Ovary (tissue), 9 donors: ENCODE data around the gene PSD4. TPM values are rescaled to one million over a fixed set of nuclear protein-coding genes. Genes with fewer than 3 reads are reported as not detected.

Source experiments
- DNase-seq, 5 donors: peaks; one replicate each; pipeline ENCODE4 v3.0.0-alpha.2; 2019 to 2020
- H3K27ac ChIP-seq, 2 donors: fragments of 200-600 bp; one replicate each; pipeline versions ENCODE4 v1.5.1 to v1.8.0; 2019 to 2022
- H3K27me3 ChIP-seq: fragments of 200-600 bp; one replicate; pipeline ENCODE4 v1.8.0; 2022
- H3K36me3 ChIP-seq: fragments of 200-600 bp; sonication (generic); one replicate; pipeline ENCODE4 v1.5.1; 2019
- H3K4me1 ChIP-seq: one replicate; pipeline ENCODE4 v1.8.1; 2013; ENCODE audit warnings: mild to moderate bottlenecking, moderate library complexity; ENCODE audit not compliant: insufficient read depth
- H3K4me3 ChIP-seq: fragments of 200-600 bp; sonication (generic); one replicate; pipeline ENCODE4 v1.5.1; 2017
- H3K9me3 ChIP-seq, 2 donors: fragments of 200-600 bp in 1 of 2; sonication (generic) in 1 of 2; one replicate each; pipeline versions ENCODE4 v1.5.1 to v1.8.1; 2013 to 2019; ENCODE audit warnings: mild to moderate bottlenecking in 1 of 2, moderate library complexity in 1 of 2
- EP300 ChIP-seq: sonication (generic); formaldehyde crosslinking; IDR thresholded peaks from one replicate; pipeline ENCODE4 v1.6.1; 2017; ENCODE audit warnings: antibody characterized with exemption
- POLR2A ChIP-seq: fragments of 450-650 bp; IDR thresholded peaks from one replicate; pipeline ENCODE4 v1.6.1; 2017; ENCODE audit warnings: antibody characterized with exemption, mild to moderate bottlenecking, moderate library complexity
- whole genome bisulfite sequencing, 3 donors: extraction: QIAGEN DNeasy Blood & Tissue Kit in 1 of 3; methylation state at CpG; one replicate each; pipeline versions ENCODE4 v1.1.5 to v1.1.7; 2013 to 2017; 5-methylcytosine and 5-hydroxymethylcytosine counted together
- intact Hi-C, 4 donors: fragments of 100-400 bp; cut with DNase I; formaldehyde crosslinking; loops; one replicate each; pipeline versions ENCODE4 v1.11.0 to v1.15.1; 2022 to 2023
- polyA plus RNA-seq, 2 donors: library from polyadenylated mRNA; stranded (reverse); fragments of 200-250 nt in 1 of 2; fragments of 350-450 nt in 1 of 2; fragmentation: Illumina TruSeq in 1 of 2; extraction: RNeasy Lipid Tissue Mini Kit (QIAGEN cat#74804) in 1 of 2; gene quantifications; one replicate each; pipeline ENCODE4 v1.2.3, GENCODE V29; 2013 to 2014
- total RNA-seq, 7 donors: library from RNA; depleted of rRNA in 2 of 7; stranded (reverse); fragments of >200 nt in 2 of 7; fragmentation: NEBNext Ultra II Directional in 3 of 7; extraction: Animal tissue kit (Norgen Biotek cat#: 25700) in 3 of 7; gene quantifications; one replicate each; pipeline versions ENCODE4 v1.1.0 to v1.2.4, GENCODE V29; 2016 to 2023
- TF ChIP-seq, protein P1 (sequence below), 3 donors: fragments of 450-650 bp in 2 of 3; fragments of 200-600 bp in 1 of 3; IDR thresholded peaks; one replicate each; pipeline versions ENCODE4 v1.5.1 to v1.8.0; 2016 to 2022; ENCODE audit warnings: antibody characterized with exemption in 3 of 3, mild to moderate bottlenecking in 1 of 3
- donor health status: DM: no; HTN: no; CAD: no; lungs with moderate emphysema.
- donor health status: DM: no; HTN: no; CAD: no.
- donor health status: Bipolar disorder and iron deficiency.
- donor health status: DM: yes; HTN: yes; CAD: no.
- donor health status: DM: no; HTN: no; CAD: no.
- donor health status: DM: yes; HTN: yes; CAD: no.

The PSD4 gene
- total and polyA plus RNA-seq, 9 donors = 1.2 to 14.1 (median 3.4) TPM

DNA sequence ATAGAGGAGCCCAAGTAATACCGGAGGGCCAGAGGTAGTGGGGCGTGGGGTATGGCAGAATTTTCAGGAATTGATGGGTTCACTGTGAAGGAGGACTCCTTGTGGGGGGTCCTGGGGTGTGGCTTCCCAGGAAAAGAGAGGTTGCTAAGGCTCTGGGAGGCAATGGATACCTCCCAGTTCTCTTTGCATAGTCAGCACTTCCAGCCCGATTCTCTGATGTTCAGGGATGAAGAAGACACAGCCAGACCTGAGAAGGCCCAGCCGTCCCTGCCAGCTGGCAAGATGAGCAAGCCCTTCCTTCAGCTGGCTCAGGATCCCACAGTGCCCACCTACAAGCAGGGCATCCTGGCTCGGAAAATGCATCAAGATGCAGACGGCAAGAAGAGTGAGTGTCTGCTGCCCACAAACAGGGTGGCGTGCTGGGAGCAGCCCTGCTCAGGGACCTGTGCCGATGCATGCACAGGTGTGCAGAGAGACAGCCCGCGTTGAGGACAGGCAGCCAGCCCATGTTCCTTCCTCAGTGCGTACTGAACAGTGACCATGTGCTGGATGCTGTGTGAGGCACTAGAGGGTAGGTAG is 22.2 kb downstream of the PSD4 start:
- WGBS, 3 donors = 88 to 90% (median 89%) methylated on average over 11 of the region's 11 CpGs
- Histone ChIP-seq H3K9me3 (no peaks in the 10 kb centered on the region), H3K36me3 (no peaks in the 10 kb centered on the region), H3K27ac (no peak overlapping the region), H3K27me3 (no peaks in the 10 kb centered on the region), H3K4me1 (no peaks in the 10 kb centered on the region), H3K4me3 (no peak overlapping the region)
- intact Hi-C loops = loop anchor here in 1 of 4 donors (5.0 kb wide), 1 partner anchor 59 kb away; no protein-coding TSS in a partner anchor
- TF ChIP-seq, protein P1, sequence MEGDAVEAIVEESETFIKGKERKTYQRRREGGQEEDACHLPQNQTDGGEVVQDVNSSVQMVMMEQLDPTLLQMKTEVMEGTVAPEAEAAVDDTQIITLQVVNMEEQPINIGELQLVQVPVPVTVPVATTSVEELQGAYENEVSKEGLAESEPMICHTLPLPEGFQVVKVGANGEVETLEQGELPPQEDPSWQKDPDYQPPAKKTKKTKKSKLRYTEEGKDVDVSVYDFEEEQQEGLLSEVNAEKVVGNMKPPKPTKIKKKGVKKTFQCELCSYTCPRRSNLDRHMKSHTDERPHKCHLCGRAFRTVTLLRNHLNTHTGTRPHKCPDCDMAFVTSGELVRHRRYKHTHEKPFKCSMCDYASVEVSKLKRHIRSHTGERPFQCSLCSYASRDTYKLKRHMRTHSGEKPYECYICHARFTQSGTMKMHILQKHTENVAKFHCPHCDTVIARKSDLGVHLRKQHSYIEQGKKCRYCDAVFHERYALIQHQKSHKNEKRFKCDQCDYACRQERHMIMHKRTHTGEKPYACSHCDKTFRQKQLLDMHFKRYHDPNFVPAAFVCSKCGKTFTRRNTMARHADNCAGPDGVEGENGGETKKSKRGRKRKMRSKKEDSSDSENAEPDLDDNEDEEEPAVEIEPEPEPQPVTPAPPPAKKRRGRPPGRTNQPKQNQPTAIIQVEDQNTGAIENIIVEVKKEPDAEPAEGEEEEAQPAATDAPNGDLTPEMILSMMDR (IDR thresholded peaks at IDR 0.05) = no peak
- TF ChIP-seq POLR2A = no peak
- no peak for TF ChIP-seq EP300
- no peak for DNase-seq

GRCh38 chr2:113196839-113197238 is 23.1 kb downstream of the PSD4 start:
- Histone ChIP-seq H3K9me3 (no peaks in the 10 kb centered on the region), H3K27me3 (no peaks in the 10 kb centered on the region), H3K27ac (no peak overlapping the region), H3K36me3 (no peaks in the 10 kb centered on the region), H3K4me3 (no peak overlapping the region), H3K4me1 (no peaks in the 10 kb centered on the region)
- WGBS, 3 donors = 82 to 87% (median 86%) methylated on average over 4 of the region's 4 CpGs
- no peak for DNase-seq
- TF ChIP-seq, protein P1 (IDR thresholded peaks at IDR 0.05) = no peak
- TF ChIP-seq POLR2A (no peak), EP300 (no peak)
- intact Hi-C loops = loop anchor here in 1 of 4 donors (5.0 kb wide), 1 partner anchor 60 kb away; no protein-coding TSS in a partner anchor

GRCh38 chr2:113197347-113198047 is 23.7 kb downstream of the PSD4 start:
- no peak overlapping the region for H3K4me3 ChIP-seq
- no peaks in the 10 kb centered on the region for H3K9me3 ChIP-seq
- TF ChIP-seq EP300 (no peak), POLR2A (no peak)
- TF ChIP-seq, protein P1 (IDR thresholded peaks at IDR 0.05) = no peak
- no peaks in the 10 kb centered on the region for H3K4me1 ChIP-seq
- 86 to 93% (median 91%) methylated on average over 17 of the region's 17 CpGs for WGBS, 3 donors
- intact Hi-C loops = loop anchor here in 1 of 4 donors (5.0 kb wide), 1 partner anchor 60 kb away; no protein-coding TSS in a partner anchor
- no peaks in the 10 kb centered on the region for H3K36me3 ChIP-seq
- DNase-seq = no peak
- H3K27me3 ChIP-seq = no peaks in the 10 kb centered on the region
- no peak overlapping the region for H3K27ac ChIP-seq

DNA sequence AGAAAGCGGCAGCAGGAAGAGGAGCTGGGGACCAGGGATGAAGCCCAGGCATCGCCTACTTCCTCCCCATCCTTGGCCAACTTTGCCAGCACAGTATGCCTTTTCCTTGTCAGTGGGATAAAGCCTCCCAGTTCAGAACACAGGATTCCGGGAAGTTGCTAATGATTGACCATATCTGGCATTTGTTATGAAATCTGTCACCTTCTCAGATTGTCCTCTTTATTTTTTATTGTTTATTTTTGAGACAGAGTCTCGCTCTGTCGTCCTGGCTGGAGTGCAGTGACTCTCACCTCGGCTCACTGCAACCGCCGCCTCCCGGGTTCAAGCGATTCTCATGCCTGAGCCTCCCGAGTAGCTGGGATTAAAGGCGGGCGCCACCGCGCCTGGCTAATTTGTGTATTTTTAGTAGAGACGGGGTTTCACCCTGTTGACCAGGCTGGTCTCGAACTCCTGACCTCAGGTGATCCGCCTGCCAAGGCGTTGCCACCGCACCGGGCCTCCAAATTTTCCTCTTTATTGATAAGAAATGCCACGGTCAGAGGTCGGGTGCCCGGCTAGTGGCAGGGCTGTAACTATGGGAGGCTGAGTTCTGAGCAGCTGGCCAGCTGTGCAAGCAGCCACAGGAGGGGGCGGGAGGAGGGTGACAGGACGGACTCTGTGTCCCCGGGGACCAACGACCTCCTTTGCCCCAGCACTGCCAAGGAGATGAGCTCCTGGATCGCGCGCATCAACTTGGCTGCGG is 24.4 kb downstream of the PSD4 start:
- WGBS, 3 donors = 52 to 58% (median 57%) methylated on average over 32 of the region's 32 CpGs
- Histone ChIP-seq H3K9me3 (no peaks in the 10 kb centered on the region), H3K27me3 (no peaks in the 10 kb centered on the region), H3K4me1 (no peaks in the 10 kb centered on the region), H3K36me3 (no peaks in the 10 kb centered on the region), H3K4me3 (peak overlapping the region; percentile 70), H3K27ac (peak overlapping the region in 1 of 2 donors; percentile 58)
- TF ChIP-seq, protein P1 (IDR thresholded peaks at IDR 0.05) = no peak
- TF ChIP-seq EP300 (no peak), POLR2A (no peak)
- DNase-seq = peak in 1 of 5 donors; percentile 30
- intact Hi-C loops = loop anchor here in 1 of 4 donors (5.0 kb wide), 1 partner anchor 61 kb away; no protein-coding TSS in a partner anchor
